Measurements from ENCODE around the gene LORICRIN. TPM values are rescaled to one million over a fixed set of nuclear protein-coding genes. Genes with fewer than 3 reads are reported as not detected.

LORICRIN gene, protein sequence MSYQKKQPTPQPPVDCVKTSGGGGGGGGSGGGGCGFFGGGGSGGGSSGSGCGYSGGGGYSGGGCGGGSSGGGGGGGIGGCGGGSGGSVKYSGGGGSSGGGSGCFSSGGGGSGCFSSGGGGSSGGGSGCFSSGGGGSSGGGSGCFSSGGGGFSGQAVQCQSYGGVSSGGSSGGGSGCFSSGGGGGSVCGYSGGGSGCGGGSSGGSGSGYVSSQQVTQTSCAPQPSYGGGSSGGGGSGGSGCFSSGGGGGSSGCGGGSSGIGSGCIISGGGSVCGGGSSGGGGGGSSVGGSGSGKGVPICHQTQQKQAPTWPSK
- total RNA-seq (not detected), polyA plus RNA-seq (under 1 TPM in 1 of 3 donors, not detected in 2; 0.06 TPM)

DNA sequence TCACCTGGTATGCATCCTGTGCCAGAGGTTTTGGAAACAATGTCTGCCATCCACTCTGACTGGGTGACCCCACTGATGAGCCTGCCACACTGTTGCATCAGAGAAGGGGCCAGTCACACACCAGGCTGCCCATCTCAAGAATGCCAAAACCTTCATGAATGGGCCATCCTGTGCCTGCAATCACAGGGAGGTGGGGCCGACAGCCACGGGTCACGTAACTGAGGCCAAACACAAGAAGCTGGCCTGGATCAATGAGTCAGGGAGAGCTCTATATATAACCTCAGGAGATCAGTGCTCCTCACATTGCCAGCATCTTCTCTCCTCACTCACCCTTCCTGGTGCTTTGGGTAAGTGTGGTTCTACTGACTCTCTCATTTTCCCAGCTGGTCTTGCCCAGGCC lies at the start of gene LORICRIN:
Gene LORICRIN (plus strand): TSS at position 301 of the 400 bp plus-strand sequence. CDS start 1,263 bp downstream, outside the sequence.
- no peak for DNase-seq
- intact Hi-C loops (cut with DNase I): no loop called here
- Histone ChIP-seq H3K36me3 (no peaks in the 10 kb centered on the region), H3K27me3 (peaks cover 20 to 44% (median 37%) of the 10 kb centered on the region in 3 donors), H3K9me3 (no peaks in the 10 kb centered on the region), H3K27ac (no peak within 1 kb of the TSS), H3K4me3 (no peak within 1 kb of the TSS), H3K4me1 (peaks cover 0 to 21% (median 16%) of the 10 kb centered on the region in 4 donors)
- 86 to 89% methylated on average over 3 of the region's 3 CpGs for WGBS, 2 donors
- TF ChIP-seq EP300 (IDR thresholded peaks at IDR 0.05) (no peak), POLR2AphosphoS5 (IDR thresholded peaks at IDR 0.05) (no peak), POLR2A (IDR thresholded peaks at IDR 0.05) (no peak)
- TF ChIP-seq, protein P1, sequence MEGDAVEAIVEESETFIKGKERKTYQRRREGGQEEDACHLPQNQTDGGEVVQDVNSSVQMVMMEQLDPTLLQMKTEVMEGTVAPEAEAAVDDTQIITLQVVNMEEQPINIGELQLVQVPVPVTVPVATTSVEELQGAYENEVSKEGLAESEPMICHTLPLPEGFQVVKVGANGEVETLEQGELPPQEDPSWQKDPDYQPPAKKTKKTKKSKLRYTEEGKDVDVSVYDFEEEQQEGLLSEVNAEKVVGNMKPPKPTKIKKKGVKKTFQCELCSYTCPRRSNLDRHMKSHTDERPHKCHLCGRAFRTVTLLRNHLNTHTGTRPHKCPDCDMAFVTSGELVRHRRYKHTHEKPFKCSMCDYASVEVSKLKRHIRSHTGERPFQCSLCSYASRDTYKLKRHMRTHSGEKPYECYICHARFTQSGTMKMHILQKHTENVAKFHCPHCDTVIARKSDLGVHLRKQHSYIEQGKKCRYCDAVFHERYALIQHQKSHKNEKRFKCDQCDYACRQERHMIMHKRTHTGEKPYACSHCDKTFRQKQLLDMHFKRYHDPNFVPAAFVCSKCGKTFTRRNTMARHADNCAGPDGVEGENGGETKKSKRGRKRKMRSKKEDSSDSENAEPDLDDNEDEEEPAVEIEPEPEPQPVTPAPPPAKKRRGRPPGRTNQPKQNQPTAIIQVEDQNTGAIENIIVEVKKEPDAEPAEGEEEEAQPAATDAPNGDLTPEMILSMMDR (IDR thresholded peaks at IDR 0.05): no peak

DNA sequence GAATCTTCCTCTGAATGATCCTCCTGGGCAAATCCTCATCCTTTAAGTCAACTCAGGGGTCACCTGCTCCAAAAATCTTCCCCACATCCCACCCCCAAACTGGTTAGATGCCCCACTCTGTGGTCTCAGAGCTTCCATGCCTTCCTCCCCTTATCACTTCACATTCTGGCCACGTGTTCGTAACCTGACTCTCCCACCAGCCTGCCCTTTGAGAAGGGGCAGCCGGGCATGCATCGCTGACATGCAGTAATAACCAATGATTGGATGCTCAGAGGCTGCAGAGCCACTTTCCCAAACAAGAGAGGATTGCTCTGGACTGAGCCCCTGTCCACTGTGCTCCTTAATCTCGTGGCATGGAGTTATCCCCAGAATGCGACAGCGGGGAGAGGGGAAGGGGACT lies 49.3 kb upstream of the LORICRIN start:
- 47 to 57% methylated on average over 7 of the region's 7 CpGs for WGBS, 2 donors
- DNase-seq: no peak
- Histone ChIP-seq H3K36me3 (no peaks in the 10 kb centered on the region), H3K4me1 (no peaks in the 10 kb centered on the region), H3K9me3 (no peaks in the 10 kb centered on the region), H3K27me3 (no peaks in the 10 kb centered on the region), H3K4me3 (no peak overlapping the region), H3K27ac (no peak overlapping the region)
- intact Hi-C loops (cut with DNase I): no loop called here
- no peak for TF ChIP-seq POLR2A (IDR thresholded peaks at IDR 0.05)
- TF ChIP-seq, protein P1 (IDR thresholded peaks at IDR 0.05): no peak
- TF ChIP-seq EP300 (IDR thresholded peaks at IDR 0.05): no peak
- TF ChIP-seq POLR2AphosphoS5 (IDR thresholded peaks at IDR 0.05): no peak

DNA sequence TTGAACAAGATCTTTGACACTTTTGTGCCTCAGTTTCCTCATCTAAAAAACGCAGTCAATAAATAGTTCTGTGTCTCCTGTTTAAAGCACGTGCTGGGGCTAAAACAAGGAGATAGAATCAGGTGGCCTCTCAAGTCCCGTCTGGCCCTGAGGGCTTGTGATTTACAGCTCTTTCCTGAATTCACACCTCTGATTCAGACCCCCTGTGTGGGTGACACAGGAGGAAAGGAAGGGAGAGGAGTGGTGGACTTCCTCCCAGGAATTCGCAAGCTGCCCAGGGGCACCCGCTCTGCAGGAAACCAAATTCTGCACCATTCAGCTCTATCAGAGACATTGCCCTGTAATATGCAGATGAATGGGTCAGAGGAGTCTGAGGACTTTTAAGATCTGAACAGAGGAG lies 47.3 kb upstream of the LORICRIN start:
- H3K27me3 ChIP-seq: no peaks in the 10 kb centered on the region
- H3K4me1 ChIP-seq: no peaks in the 10 kb centered on the region
- H3K4me3 ChIP-seq: no peak overlapping the region
- TF ChIP-seq, protein P1 (IDR thresholded peaks at IDR 0.05): no peak
- no peak for TF ChIP-seq EP300 (IDR thresholded peaks at IDR 0.05)
- no peak for TF ChIP-seq POLR2AphosphoS5 (IDR thresholded peaks at IDR 0.05)
- no peak for TF ChIP-seq POLR2A (IDR thresholded peaks at IDR 0.05)
- DNase-seq: no peak
- no peak overlapping the region for H3K27ac ChIP-seq
- H3K9me3 ChIP-seq: no peaks in the 10 kb centered on the region
- intact Hi-C loops (cut with DNase I): no loop called here
- 45% methylated on average over 5 of the region's 5 CpGs for whole genome bisulfite sequencing, 2 donors
- no peaks in the 10 kb centered on the region for H3K36me3 ChIP-seq

DNA sequence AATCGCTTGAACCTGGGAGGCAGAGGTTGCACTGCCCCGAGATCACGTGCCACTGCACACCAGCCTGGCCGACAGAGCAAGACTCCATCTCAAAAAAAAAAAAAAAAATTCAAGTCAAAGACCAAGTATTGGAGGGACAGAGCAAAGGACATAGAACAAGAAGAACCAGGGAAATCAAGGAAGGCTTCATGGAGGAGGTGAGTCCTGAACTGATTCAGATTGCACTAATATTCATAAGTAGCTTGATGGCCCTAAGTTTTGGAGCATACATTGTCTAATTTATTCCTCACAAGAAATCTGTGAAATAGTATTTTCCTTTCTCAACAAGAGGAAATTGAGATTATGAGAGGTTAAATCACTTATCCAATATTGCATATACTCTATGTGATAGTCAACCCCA lies 46.0 kb upstream of the LORICRIN start:
- no peak overlapping the region for H3K4me3 ChIP-seq
- no peak for TF ChIP-seq POLR2A (IDR thresholded peaks at IDR 0.05)
- TF ChIP-seq EP300 (IDR thresholded peaks at IDR 0.05): no peak
- intact Hi-C loops (cut with DNase I): no loop called here
- DNase-seq: no peak
- H3K36me3 ChIP-seq: no peaks in the 10 kb centered on the region
- H3K27ac ChIP-seq: no peak overlapping the region
- no peaks in the 10 kb centered on the region for H3K27me3 ChIP-seq
- H3K4me1 ChIP-seq: no peaks in the 10 kb centered on the region
- H3K9me3 ChIP-seq: no peaks in the 10 kb centered on the region
- 93 to 94% methylated on average over 4 of the region's 4 CpGs for WGBS, 2 donors

DNA sequence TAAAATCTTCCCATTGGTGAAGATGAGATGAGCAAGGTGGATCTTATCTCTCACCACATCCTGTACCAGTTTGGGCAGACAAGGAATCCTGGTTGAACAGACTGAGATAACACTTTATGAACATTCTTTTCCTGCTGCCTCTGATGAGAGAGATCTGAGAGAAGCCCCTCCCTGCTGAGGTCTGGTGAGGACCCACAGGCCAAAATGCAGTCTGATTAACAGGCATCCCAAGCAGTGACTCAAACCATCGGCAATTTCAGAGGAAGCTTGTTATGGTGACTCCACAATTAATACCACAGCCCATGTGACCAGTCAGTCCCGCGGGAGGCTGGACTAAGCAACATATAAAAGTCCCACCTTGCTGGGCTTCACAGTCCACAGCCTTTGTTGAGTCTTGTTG lies 42.3 kb upstream of the LORICRIN start, which contains the start of gene PRR9:
Gene PRR9 (plus strand): TSS at position 373 of the 400 bp plus-strand sequence. CDS start 561 bp downstream, outside the sequence.
- Histone ChIP-seq H3K4me1 (no peaks in the 10 kb centered on the region), H3K4me3 (no peak within 1 kb of the TSS), H3K36me3 (no peaks in the 10 kb centered on the region), H3K27ac (no peak within 1 kb of the TSS), H3K27me3 (no peaks in the 10 kb centered on the region), H3K9me3 (no peaks in the 10 kb centered on the region)
- TF ChIP-seq POLR2A (IDR thresholded peaks at IDR 0.05) (no peak), EP300 (IDR thresholded peaks at IDR 0.05) (no peak), POLR2AphosphoS5 (IDR thresholded peaks at IDR 0.05) (no peak)
- TF ChIP-seq, protein P1 (IDR thresholded peaks at IDR 0.05): no peak
- DNase-seq: no peak
- 83% methylated on average over 3 of the region's 3 CpGs for WGBS, 2 donors
- intact Hi-C loops (cut with DNase I): no loop called here
